Stomach (tissue), 19 donors: Measurements from ENCODE around the gene BST1. TPM values are rescaled to one million over a fixed set of nuclear protein-coding genes. Genes with fewer than 3 reads are reported as not detected.
A peak's percentile ranks its signal among the peaks of the same experiment; 100 is the strongest.

Source experiments
- DNase-seq, 2 donors: peaks; one replicate each; pipeline versions ENCODE4 v3.0.0 to v3.0.0-alpha.2; 2013 to 2019
- H3K27ac ChIP-seq, 5 donors: fragments of 200-600 bp in 4 of 5; sonication (generic) in 4 of 5; one replicate each; pipeline ENCODE4 v1.5.1; 2013 to 2019; ENCODE audit warnings: mild to moderate bottlenecking in 1 of 5, moderate library complexity in 1 of 5
- H3K27me3 ChIP-seq, 3 donors: fragments of 200-600 bp; sonication (generic); one replicate each; pipeline ENCODE4 v1.5.1; 2017 to 2019; ENCODE audit warnings: mixed run types in 1 of 3
- H3K36me3 ChIP-seq, 4 donors: fragments of 200-600 bp; sonication (generic); 1 replicate in 3 of 4; 2 replicates in 1 of 4; pipeline ENCODE4 v1.5.1; 2016 to 2019
- H3K4me1 ChIP-seq, 4 donors: fragments of 200-600 bp; sonication (generic); one replicate each; pipeline ENCODE4 v1.5.1; 2016 to 2019
- H3K4me3 ChIP-seq, 4 donors: fragments of 200-600 bp; sonication (generic) in 3 of 4; one replicate each; pipeline ENCODE4 v1.5.1; 2016 to 2019; ENCODE audit warnings: mild to moderate bottlenecking in 1 of 4
- H3K9me3 ChIP-seq, 4 donors: fragments of 200-600 bp; sonication (generic); one replicate each; pipeline ENCODE4 v1.5.1; 2016 to 2019
- EP300 ChIP-seq: sonication (generic); formaldehyde crosslinking; IDR thresholded peaks from one replicate; pipeline ENCODE4 v1.6.1; 2017; ENCODE audit warnings: antibody characterized with exemption
- POLR2A ChIP-seq, 4 donors: fragments of 450-650 bp; IDR thresholded peaks; one replicate each; pipeline ENCODE4 v1.6.1; 2016; ENCODE audit warnings: antibody characterized with exemption in 4 of 4, control low read depth in 2 of 4, mild to moderate bottlenecking in 1 of 4, moderate library complexity in 1 of 4
- POLR2AphosphoS5 ChIP-seq, 3 donors: sonication (generic); formaldehyde crosslinking; IDR thresholded peaks; one replicate each; pipeline ENCODE4 v1.6.1; 2016; ENCODE audit warnings: antibody characterized with exemption in 3 of 3
- WGBS, 5 donors: extraction: QIAGEN DNeasy Blood & Tissue Kit in 3 of 5; methylation state at CpG; one replicate each; pipeline versions ENCODE4 v1.1.5 to v1.1.7; 2013 to 2018; 5-methylcytosine and 5-hydroxymethylcytosine counted together
- intact Hi-C: fragments of 100-400 bp; cut with DNase I; formaldehyde crosslinking; loops from one replicate; pipeline ENCODE4 v1.15.1; 2023; ENCODE audit warnings: low total_unique reads
- long read RNA-seq, 10 donors: transcript quantifications; one replicate each; lab custom pipeline, GENCODE V29; 2026
- polyA plus RNA-seq, 3 donors: library from polyadenylated mRNA; stranded (reverse); fragments of 200-250 nt; gene quantifications; one replicate each; pipeline ENCODE4 v1.2.3, GENCODE V29; 2013
- total RNA-seq, 5 donors: library from RNA; depleted of rRNA; stranded (reverse); fragments of >200 nt; gene quantifications; one replicate each; pipeline versions ENCODE4 v1.1.0 to v1.2.3, GENCODE V29; 2014 to 2016
- TF ChIP-seq, protein P1 (sequence below), 7 experiments: fragments of 450-650 bp in 4 of 7; fragments of 200-600 bp in 3 of 7; sonication (generic) in 3 of 7; IDR thresholded peaks; one replicate each; pipeline ENCODE4 v1.5.1; 2016 to 2019; ENCODE audit warnings: antibody characterized with exemption in 7 of 7, control low read depth in 2 of 7, mild to moderate bottlenecking in 1 of 7
- donor health status: healthy with polysubstance abuse.
- donor health status: Bipolar disorder and iron deficiency.
- donor health status: healthy.

BST1 gene, protein sequence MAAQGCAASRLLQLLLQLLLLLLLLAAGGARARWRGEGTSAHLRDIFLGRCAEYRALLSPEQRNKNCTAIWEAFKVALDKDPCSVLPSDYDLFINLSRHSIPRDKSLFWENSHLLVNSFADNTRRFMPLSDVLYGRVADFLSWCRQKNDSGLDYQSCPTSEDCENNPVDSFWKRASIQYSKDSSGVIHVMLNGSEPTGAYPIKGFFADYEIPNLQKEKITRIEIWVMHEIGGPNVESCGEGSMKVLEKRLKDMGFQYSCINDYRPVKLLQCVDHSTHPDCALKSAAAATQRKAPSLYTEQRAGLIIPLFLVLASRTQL
- total RNA-seq (1 to 10 TPM in 2 of 5 donors, not detected in 3; 3.3 to 8.4 TPM), polyA plus RNA-seq (1 to 10 TPM; 2.1 to 2.8 (median 2.7) TPM)
- long read RNA-seq, donor 1, partial matches to known transcripts = 7 of 13 reads
- long read RNA-seq, donor 1, other reads (novel, unspliced or antisense) = 6 of 13 reads
- long read RNA-seq, donor 2, partial matches to known transcripts = 0 of 2 reads
- long read RNA-seq, donor 2, other reads (novel, unspliced or antisense) = 0 of 2 reads
- long read RNA-seq, donor 3, partial matches to known transcripts = 0 of 4 reads
- long read RNA-seq, donor 3, other reads (novel, unspliced or antisense) = 0 of 4 reads
- long read RNA-seq, donor 4 = 0 reads
- long read RNA-seq, donor 5, partial matches to known transcripts = 8 of 10 reads
- long read RNA-seq, donor 5, other reads (novel, unspliced or antisense) = 0 of 10 reads
- long read RNA-seq, donor 6 = 0 reads
- long read RNA-seq, donor 7, partial matches to known transcripts = 0 of 3 reads
- long read RNA-seq, donor 7, other reads (novel, unspliced or antisense) = 0 of 3 reads
- long read RNA-seq, donor 8 = 0 reads
- long read RNA-seq, donor 9 = 0 reads
- long read RNA-seq, donor 10, partial matches to known transcripts = 0 of 1 reads
- long read RNA-seq, donor 10, other reads (novel, unspliced or antisense) = 0 of 1 reads

DNA sequence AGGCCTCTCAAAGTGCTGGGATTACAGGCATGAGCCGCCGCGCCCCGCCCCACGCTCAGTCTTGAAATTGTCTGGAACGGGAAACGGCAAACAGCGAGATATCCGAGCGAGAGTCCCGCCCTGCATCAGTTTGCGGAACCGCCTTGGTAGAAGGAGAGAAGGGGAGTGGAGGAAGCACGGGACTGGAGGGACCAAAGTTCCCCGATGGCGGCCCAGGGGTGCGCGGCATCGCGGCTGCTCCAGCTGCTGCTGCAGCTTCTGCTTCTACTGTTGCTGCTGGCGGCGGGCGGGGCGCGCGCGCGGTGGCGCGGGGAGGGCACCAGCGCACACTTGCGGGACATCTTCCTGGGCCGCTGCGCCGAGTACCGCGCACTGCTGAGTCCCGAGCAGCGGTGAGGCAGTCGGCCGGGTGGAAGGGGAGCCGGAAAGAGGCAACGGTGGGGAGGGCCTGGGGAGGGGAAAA lies at the start of gene BST1:
TSS of gene BST1 (plus strand) at position 125 of the 463 bp plus-strand sequence. CDS start at position 205, 80 bp downstream.
- TF ChIP-seq POLR2AphosphoS5 (IDR thresholded peaks at IDR 0.05) = peak in 2 of 3 donors; percentile 6 to 34
- no peak for TF ChIP-seq POLR2A (IDR thresholded peaks at IDR 0.05)
- WGBS, 5 donors = 1 to 4% (median 2%) methylated on average over 42 to 43 of the region's 43 CpGs
- peak within 1 kb of the TSS; percentile 50 to 59 (median 58) for H3K4me3 ChIP-seq

DNA sequence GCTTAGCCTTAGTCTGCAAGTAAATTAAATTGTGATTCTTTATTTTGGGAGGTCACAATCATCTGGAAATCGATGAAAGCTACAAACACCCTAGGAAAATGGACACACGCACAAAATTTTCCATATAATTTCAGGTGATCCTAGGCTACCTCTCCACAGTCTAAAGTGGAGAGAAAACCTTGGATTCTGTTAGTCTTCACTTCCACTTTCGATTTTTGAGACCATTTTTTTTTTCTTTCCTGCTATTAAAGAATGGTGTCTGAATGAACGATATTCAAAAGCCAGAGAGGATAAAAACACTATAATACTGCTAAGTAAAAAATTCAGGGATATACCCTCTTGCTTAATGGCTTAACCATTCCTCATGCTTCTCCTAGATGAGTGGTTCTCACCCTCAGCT lies 49.4 kb upstream of the BST1 start:
- H3K27me3 ChIP-seq = no peaks in the 10 kb centered on the region
- no peak for DNase-seq
- H3K27ac ChIP-seq = peak overlapping the region in 4 of 5 donors; percentile 94 to 100 (median 98)
- WGBS, 5 donors = 16 to 23% (median 22%) methylated on average over 4 of the region's 4 CpGs
- no peaks in the 10 kb centered on the region for H3K9me3 ChIP-seq
- no peak for TF ChIP-seq POLR2A (IDR thresholded peaks at IDR 0.05)
- no peak for TF ChIP-seq POLR2AphosphoS5 (IDR thresholded peaks at IDR 0.05)
- TF ChIP-seq EP300 = no peak
- TF ChIP-seq, protein P1, sequence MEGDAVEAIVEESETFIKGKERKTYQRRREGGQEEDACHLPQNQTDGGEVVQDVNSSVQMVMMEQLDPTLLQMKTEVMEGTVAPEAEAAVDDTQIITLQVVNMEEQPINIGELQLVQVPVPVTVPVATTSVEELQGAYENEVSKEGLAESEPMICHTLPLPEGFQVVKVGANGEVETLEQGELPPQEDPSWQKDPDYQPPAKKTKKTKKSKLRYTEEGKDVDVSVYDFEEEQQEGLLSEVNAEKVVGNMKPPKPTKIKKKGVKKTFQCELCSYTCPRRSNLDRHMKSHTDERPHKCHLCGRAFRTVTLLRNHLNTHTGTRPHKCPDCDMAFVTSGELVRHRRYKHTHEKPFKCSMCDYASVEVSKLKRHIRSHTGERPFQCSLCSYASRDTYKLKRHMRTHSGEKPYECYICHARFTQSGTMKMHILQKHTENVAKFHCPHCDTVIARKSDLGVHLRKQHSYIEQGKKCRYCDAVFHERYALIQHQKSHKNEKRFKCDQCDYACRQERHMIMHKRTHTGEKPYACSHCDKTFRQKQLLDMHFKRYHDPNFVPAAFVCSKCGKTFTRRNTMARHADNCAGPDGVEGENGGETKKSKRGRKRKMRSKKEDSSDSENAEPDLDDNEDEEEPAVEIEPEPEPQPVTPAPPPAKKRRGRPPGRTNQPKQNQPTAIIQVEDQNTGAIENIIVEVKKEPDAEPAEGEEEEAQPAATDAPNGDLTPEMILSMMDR (IDR thresholded peaks at IDR 0.05) = no peak
- H3K4me1 ChIP-seq = peaks cover 40 to 81% (median 50%) of the 10 kb centered on the region in 4 donors
- intact Hi-C loops = no loop called here
- no peaks in the 10 kb centered on the region for H3K36me3 ChIP-seq
- peak overlapping the region; percentile 65 to 84 (median 76) for H3K4me3 ChIP-seq

More for the DNA sequence above, at the start of gene BST1:
- H3K36me3 ChIP-seq = no peaks in the 10 kb centered on the region
- H3K27me3 ChIP-seq = no peaks in the 10 kb centered on the region
- H3K4me1 ChIP-seq = peaks cover 4 to 13% (median 12%) of the 10 kb centered on the region in 4 donors
- H3K27ac ChIP-seq = peak within 1 kb of the TSS in 4 of 5 donors; percentile 44 to 71 (median 67)
- DNase-seq = peak; percentile 64 to 91
- H3K9me3 ChIP-seq = no peaks in the 10 kb centered on the region
- intact Hi-C loops = no loop called here

DNA sequence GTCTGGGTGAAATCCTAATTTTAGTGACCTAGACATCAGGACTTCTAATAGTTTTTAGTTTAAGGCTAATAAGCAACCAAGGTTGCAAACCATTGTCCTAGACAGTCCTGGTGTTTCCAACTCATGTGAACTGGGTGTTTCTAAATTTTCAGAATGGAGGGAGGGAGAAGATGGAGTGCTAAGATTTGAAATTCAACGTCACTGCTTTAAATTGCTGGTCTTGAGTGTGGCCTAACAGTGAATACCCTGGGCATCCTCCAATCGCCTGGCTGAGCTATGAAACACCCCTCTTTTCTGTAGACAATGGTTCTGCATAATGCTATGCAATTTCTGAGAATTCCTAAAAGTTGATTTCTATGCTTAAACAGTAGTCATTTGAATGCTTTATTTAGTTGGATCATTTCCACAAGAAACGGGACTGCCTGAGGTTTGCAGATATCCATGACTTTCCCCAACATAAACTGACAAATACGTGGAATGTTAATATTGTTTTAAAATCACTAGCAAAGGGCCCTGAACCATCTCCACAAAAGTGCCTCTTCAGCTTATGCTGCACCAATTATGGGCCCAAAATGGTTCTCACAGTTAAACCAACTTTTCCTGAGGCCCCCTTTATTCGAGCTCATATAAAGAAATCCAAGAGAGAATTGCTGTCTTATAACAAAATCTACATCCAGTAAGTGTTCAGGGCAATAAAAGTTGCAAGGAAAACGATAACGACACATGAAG lies 48.8 kb upstream of the BST1 start:
- no peak for TF ChIP-seq POLR2A (IDR thresholded peaks at IDR 0.05)
- DNase-seq = peak in 1 of 2 donors; percentile 77
- 1 to 3% (median 2%) methylated on average over 7 of the region's 7 CpGs for WGBS, 5 donors
- H3K36me3 ChIP-seq = no peaks in the 10 kb centered on the region
- no peaks in the 10 kb centered on the region for H3K27me3 ChIP-seq
- H3K4me1 ChIP-seq = peaks cover 38 to 75% (median 47%) of the 10 kb centered on the region in 4 donors
- H3K9me3 ChIP-seq = no peaks in the 10 kb centered on the region
- H3K27ac ChIP-seq = peak overlapping the region; percentile 94 to 100 (median 98)
- peak overlapping the region; percentile 65 to 84 (median 76) for H3K4me3 ChIP-seq
- intact Hi-C loops = no loop called here

DNA sequence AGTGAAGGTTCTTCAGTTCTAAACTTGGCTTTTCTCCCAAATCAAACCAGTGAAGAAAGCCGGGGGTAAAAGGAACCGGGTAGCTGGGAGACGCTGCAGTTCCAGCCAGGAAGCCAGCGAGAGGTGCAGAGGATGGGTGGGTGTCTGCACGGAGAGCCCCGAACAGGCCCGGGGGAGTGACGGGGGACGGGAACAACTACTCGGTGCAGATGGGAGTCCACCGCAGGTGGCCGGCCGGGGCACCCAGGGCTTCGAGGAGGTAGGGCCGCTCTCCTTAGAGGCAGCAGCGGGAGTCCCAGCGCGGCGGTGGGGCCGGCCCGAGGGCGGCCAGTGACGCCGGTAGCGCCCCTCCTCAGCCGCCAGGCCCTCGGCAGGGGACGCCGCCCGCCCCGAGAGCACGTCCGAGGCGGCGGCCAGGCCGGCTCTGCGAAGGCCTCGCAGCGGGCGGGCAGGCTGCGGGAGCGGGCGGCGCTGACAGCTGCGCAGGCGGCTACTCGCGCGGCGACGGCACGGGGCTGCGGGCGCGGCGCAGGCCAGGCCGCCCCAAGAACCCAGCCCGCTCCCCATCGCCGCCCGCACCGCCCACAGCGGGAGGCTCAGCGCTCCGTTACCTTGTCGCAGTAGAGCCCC lies 48.2 kb upstream of the BST1 start:
- 0 to 2% (median 0%) methylated on average over 23 to 66 of the region's 66 CpGs for WGBS, 5 donors
- Histone ChIP-seq H3K27me3 (no peaks in the 10 kb centered on the region), H3K4me3 (peak overlapping the region; percentile 65 to 84 (median 76)), H3K27ac (peak overlapping the region; percentile 94 to 100 (median 98)), H3K9me3 (no peaks in the 10 kb centered on the region), H3K36me3 (no peaks in the 10 kb centered on the region), H3K4me1 (peaks cover 33 to 68% (median 43%) of the 10 kb centered on the region in 4 donors)
- intact Hi-C loops = no loop called here
- no peak for TF ChIP-seq POLR2A (IDR thresholded peaks at IDR 0.05)
- no peak for TF ChIP-seq EP300
- TF ChIP-seq, protein P1 (IDR thresholded peaks at IDR 0.05) = no peak
- TF ChIP-seq POLR2AphosphoS5 (IDR thresholded peaks at IDR 0.05) = no peak
- DNase-seq = peak; percentile 46 to 77
